ENCODE data around the gene RABGAP1L. TPM values are rescaled to one million over a fixed set of nuclear protein-coding genes. Genes with fewer than 3 reads are reported as not detected.
"Not testable (repeated sequence)": the region's sequence is repeated elsewhere in the genome, so short reads cannot be mapped to it uniquely, and the experiment has no call there.

Gene RABGAP1L
- total RNA-seq, 2 experiments from 2014 or later, result 38.2 to 44.2 TPM

- Mint-ChIP-seq H3K36me3 (ENCODE audit: low read depth) (no peaks in the 10 kb centered on the region), H3K9me3 (ENCODE audit: insufficient read depth) (no peaks in the 10 kb centered on the region), H3K4me1 (ENCODE audit: low read depth) (no peaks in the 10 kb centered on the region), H3K27ac (no peak overlapping the region), H3K4me3 (no peak overlapping the region), H3K27me3 (ENCODE audit: low read depth) (peaks cover 5% of the 10 kb centered on the region)
- ChIA-PET POLR2A (no interaction called here), CTCF (no interaction called here)
- ATAC-seq (no peak), DNase-seq (no peak)
Measured at GRCh38 chr1:174134003-174134659, 25.2 kb upstream of the RABGAP1L start.

GRCh38 chr1:174135211-174135610, 24.1 kb upstream of the RABGAP1L start:
- Mint-ChIP-seq H3K27me3 (ENCODE audit: low read depth) (peaks cover 2% of the 10 kb centered on the region), H3K36me3 (ENCODE audit: low read depth) (no peaks in the 10 kb centered on the region), H3K27ac (no peak overlapping the region), H3K4me1 (ENCODE audit: low read depth) (no peaks in the 10 kb centered on the region), H3K9me3 (ENCODE audit: insufficient read depth) (no peaks in the 10 kb centered on the region), H3K4me3 (no peak overlapping the region)
- DNase-seq (no peak), ATAC-seq (no peak)
- ChIA-PET POLR2A (no interaction called here), CTCF (no interaction called here)

- Mint-ChIP-seq H3K27me3 (ENCODE audit: low read depth) (peaks cover 5% of the 10 kb centered on the region), H3K4me1 (ENCODE audit: low read depth) (no peaks in the 10 kb centered on the region), H3K9me3 (ENCODE audit: insufficient read depth) (no peaks in the 10 kb centered on the region), H3K36me3 (ENCODE audit: low read depth) (no peaks in the 10 kb centered on the region), H3K4me3 (no peak overlapping the region), H3K27ac (no peak overlapping the region)
- ChIA-PET POLR2A (no interaction called here), CTCF (no interaction called here)
- no peak for ATAC-seq
- no peak for DNase-seq
Measured at GRCh38 chr1:174136714-174137113, 22.6 kb upstream of the RABGAP1L start.

- DNase-seq (no peak), ATAC-seq (no peak)
- Mint-ChIP-seq H3K4me3 (no peak overlapping the region), H3K4me1 (ENCODE audit: low read depth) (no peaks in the 10 kb centered on the region), H3K9me3 (ENCODE audit: insufficient read depth) (peaks cover 8% of the 10 kb centered on the region), H3K27ac (no peak overlapping the region), H3K27me3 (ENCODE audit: low read depth) (peaks cover 20% of the 10 kb centered on the region), H3K36me3 (ENCODE audit: low read depth) (peaks cover 1% of the 10 kb centered on the region)
- ChIA-PET CTCF (no interaction called here), POLR2A (no interaction called here)
Measured at GRCh38 chr1:174142836-174143235, 16.5 kb upstream of the RABGAP1L start.

GRCh38 chr1:174143727-174144396, 15.5 kb upstream of the RABGAP1L start:
- POLR2A ChIA-PET, H3K27ac Mint-ChIP-seq: not testable (repeated sequence)

GRCh38 chr1:174144397-174144783, 14.9 kb upstream of the RABGAP1L start:
- DNase-seq; H3K27ac Mint-ChIP-seq; H3K4me1 Mint-ChIP-seq (ENCODE audit: low read depth); H3K36me3 Mint-ChIP-seq (ENCODE audit: low read depth); POLR2A ChIA-PET; CTCF ChIA-PET; ATAC-seq; H3K4me3 Mint-ChIP-seq: not testable (repeated sequence)
- Mint-ChIP-seq H3K9me3 (ENCODE audit: insufficient read depth) (peaks cover 18% of the 10 kb centered on the region), H3K27me3 (ENCODE audit: low read depth) (peaks cover 20% of the 10 kb centered on the region)

More at GRCh38 chr1:174143727-174144396, 15.5 kb upstream of the RABGAP1L start:
- H3K36me3 Mint-ChIP-seq (ENCODE audit: low read depth); H3K4me1 Mint-ChIP-seq (ENCODE audit: low read depth); DNase-seq; CTCF ChIA-PET; ATAC-seq; H3K4me3 Mint-ChIP-seq: not testable (repeated sequence)
- peaks cover 14% of the 10 kb centered on the region for H3K9me3 Mint-ChIP-seq (ENCODE audit: insufficient read depth)
- peaks cover 20% of the 10 kb centered on the region for H3K27me3 Mint-ChIP-seq (ENCODE audit: low read depth)

- CTCF ChIA-PET, result no interaction called here
- no peak overlapping the region for H3K27ac Mint-ChIP-seq
- DNase-seq, result no peak
- ATAC-seq, result no peak
- no peak overlapping the region for H3K4me3 Mint-ChIP-seq
- peaks cover 25% of the 10 kb centered on the region for H3K4me1 Mint-ChIP-seq (ENCODE audit: low read depth)
- peaks cover 18% of the 10 kb centered on the region for H3K9me3 Mint-ChIP-seq (ENCODE audit: insufficient read depth)
- H3K27me3 Mint-ChIP-seq (ENCODE audit: low read depth), result peaks cover 12% of the 10 kb centered on the region
- H3K36me3 Mint-ChIP-seq (ENCODE audit: low read depth), result peaks cover 6% of the 10 kb centered on the region
- POLR2A ChIA-PET, result no interaction called here
Measured at GRCh38 chr1:174149216-174149615, 10.1 kb upstream of the RABGAP1L start.

GRCh38 chr1:174150499-174150898, 8.8 kb upstream of the RABGAP1L start:
- Mint-ChIP-seq H3K27ac (no peak overlapping the region), H3K27me3 (ENCODE audit: low read depth) (peaks cover 9% of the 10 kb centered on the region), H3K4me1 (ENCODE audit: low read depth) (peaks cover 28% of the 10 kb centered on the region), H3K36me3 (ENCODE audit: low read depth) (peaks cover 6% of the 10 kb centered on the region), H3K4me3 (no peak overlapping the region), H3K9me3 (ENCODE audit: insufficient read depth) (peaks cover 18% of the 10 kb centered on the region)
- DNase-seq (no peak), ATAC-seq (no peak)
- POLR2A ChIA-PET, result no interaction called here
- CTCF ChIA-PET, result no interaction called here

GRCh38 chr1:174152427-174152826, 6.9 kb upstream of the RABGAP1L start:
- ChIA-PET CTCF (interaction anchor here (0.9 to 3.0 kb wide), 5 partner anchors 52 to 129 kb away, joined by 3 to 12 read pairs (median 4); no protein-coding TSS in a partner anchor), POLR2A (interaction anchor here (1.1 kb wide), 1 partner anchor 13 kb away, joined by 4 read pairs; no protein-coding TSS in a partner anchor)
- peaks cover 14% of the 10 kb centered on the region for H3K9me3 Mint-ChIP-seq (ENCODE audit: insufficient read depth)
- H3K27me3 Mint-ChIP-seq (ENCODE audit: low read depth), result peaks cover 1% of the 10 kb centered on the region
- peaks cover 41% of the 10 kb centered on the region for H3K4me1 Mint-ChIP-seq (ENCODE audit: low read depth)
- ATAC-seq (no peak), DNase-seq (no peak)
- H3K4me3 Mint-ChIP-seq, result no peak overlapping the region
- peaks cover 4% of the 10 kb centered on the region for H3K36me3 Mint-ChIP-seq (ENCODE audit: low read depth)
- H3K27ac Mint-ChIP-seq, result no peak overlapping the region

- Mint-ChIP-seq H3K27ac (peak overlapping the region; percentile 1), H3K9me3 (ENCODE audit: insufficient read depth) (peaks cover 5% of the 10 kb centered on the region), H3K4me1 (ENCODE audit: low read depth) (peaks cover 48% of the 10 kb centered on the region), H3K36me3 (ENCODE audit: low read depth) (peaks cover 4% of the 10 kb centered on the region), H3K27me3 (ENCODE audit: low read depth) (no peaks in the 10 kb centered on the region), H3K4me3 (no peak overlapping the region)
- ATAC-seq (peak; percentile 59), DNase-seq (no peak)
- CTCF ChIA-PET, result interaction anchor here (0.6 to 3.0 kb wide), 8 partner anchors 9 to 284 kb away, joined by 3 to 12 read pairs (median 4); no protein-coding TSS in a partner anchor
- POLR2A ChIA-PET, result interaction anchor here (1.3 kb wide), 1 partner anchor 131 kb away, joined by 4 read pairs; the partner anchor contains the start of gene RC3H1
Measured at GRCh38 chr1:174153085-174153824, 6.1 kb upstream of the RABGAP1L start.

GRCh38 chr1:174153825-174154107, 5.6 kb upstream of the RABGAP1L start:
- Mint-ChIP-seq H3K27ac (no peak overlapping the region), H3K4me1 (ENCODE audit: low read depth) (peaks cover 53% of the 10 kb centered on the region), H3K36me3 (ENCODE audit: low read depth) (peaks cover 4% of the 10 kb centered on the region), H3K9me3 (ENCODE audit: insufficient read depth) (peaks cover 4% of the 10 kb centered on the region), H3K4me3 (no peak overlapping the region), H3K27me3 (ENCODE audit: low read depth) (no peaks in the 10 kb centered on the region)
- ChIA-PET CTCF (interaction anchor here (0.6 to 3.0 kb wide), 3 partner anchors 15 to 284 kb away, joined by 4 to 12 read pairs (median 5); no protein-coding TSS in a partner anchor), POLR2A (interaction anchor here (1.3 kb wide), 1 partner anchor 132 kb away, joined by 4 read pairs; the partner anchor contains the start of gene RC3H1)
- no peak for ATAC-seq
- DNase-seq, result no peak

- Mint-ChIP-seq H3K4me1 (ENCODE audit: low read depth) (peaks cover 66% of the 10 kb centered on the region), H3K27me3 (ENCODE audit: low read depth) (no peaks in the 10 kb centered on the region), H3K4me3 (no peak overlapping the region), H3K36me3 (ENCODE audit: low read depth) (peaks cover 2% of the 10 kb centered on the region), H3K9me3 (ENCODE audit: insufficient read depth) (no peaks in the 10 kb centered on the region), H3K27ac (no peak overlapping the region)
- DNase-seq, result no peak
- CTCF ChIA-PET, result no interaction called here
- ATAC-seq, result no peak
- POLR2A ChIA-PET, result no interaction called here
Measured at GRCh38 chr1:174156437-174156836, 2.9 kb upstream of the RABGAP1L start.

Data from activated CD8-positive, alpha-beta T cell treated with anti-CD3 and anti-CD28 coated beads, Interleukin-2, amount 10 ng/mL, durations not matched to agents 7 days and 5 days (primary cell).